ENCODE data around the gene CALML5.
A peak's percentile ranks its signal among the peaks of the same experiment; 100 is the strongest.

CALML5 gene

DNA sequence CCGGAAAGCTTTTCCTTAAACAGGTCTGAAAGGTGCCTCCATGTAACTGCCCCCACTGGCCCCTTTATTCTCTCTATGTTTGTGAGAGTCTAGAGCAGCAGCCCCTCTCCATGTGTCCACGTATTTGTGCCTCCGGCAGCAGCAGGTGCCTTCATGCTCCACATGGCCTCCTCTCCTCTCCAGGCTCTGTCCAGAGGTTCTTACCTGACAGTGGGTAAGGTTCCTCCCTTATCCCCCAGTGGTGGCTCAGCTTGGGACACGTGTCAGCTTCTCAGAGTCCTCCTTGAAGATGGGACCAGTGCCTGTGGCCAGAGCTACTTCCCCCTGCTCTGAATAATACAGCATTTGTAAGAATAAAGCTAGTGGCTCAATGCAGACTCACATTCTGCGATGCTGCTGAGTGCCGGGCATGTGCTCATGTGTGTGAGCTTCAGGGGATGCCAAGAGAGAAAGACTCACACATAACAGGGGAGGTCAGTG, 33.3 kb upstream of the CALML5 start:
- Histone ChIP-seq H3K27ac (peak overlapping the region; percentile 73 to 78), H3K9me3 (no peaks in the 10 kb centered on the region), H3K4me1 (peaks cover 0 to 83% (median 53%) of the 10 kb centered on the region in 4 donors), H3K4me3 (no peak overlapping the region), H3K36me3 (no peaks in the 10 kb centered on the region), H3K27me3 (no peaks in the 10 kb centered on the region)
- intact Hi-C loops (cut with DNase I; ENCODE audit: low total_unique reads): loop anchor here (5.0 kb wide), 1 partner anchor 85 kb away; no protein-coding TSS in a partner anchor
- peak in 1 of 2 donors; percentile 53 for DNase-seq
- TF ChIP-seq CTCF (IDR thresholded peaks at IDR 0.05): no peak

DNA sequence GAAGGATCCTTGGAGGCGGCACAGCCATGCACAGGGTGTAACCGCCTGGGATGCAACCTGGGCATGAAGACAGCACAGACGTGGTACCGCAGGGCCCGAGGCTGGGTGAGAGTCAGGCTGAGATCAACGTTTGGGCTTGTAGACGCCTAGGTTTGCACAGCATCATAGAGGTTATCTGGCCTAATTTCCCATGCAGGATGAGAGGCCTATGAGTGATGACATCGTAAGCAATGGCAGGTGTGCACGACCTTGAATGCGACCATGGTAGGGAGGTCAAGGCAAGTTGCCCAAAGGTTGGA, 32.9 kb upstream of the CALML5 start:
- Histone ChIP-seq H3K9me3 (no peaks in the 10 kb centered on the region), H3K27me3 (no peaks in the 10 kb centered on the region), H3K4me3 (no peak overlapping the region), H3K4me1 (peaks cover 0 to 83% (median 55%) of the 10 kb centered on the region in 4 donors), H3K36me3 (no peaks in the 10 kb centered on the region), H3K27ac (peak overlapping the region in 1 of 2 donors; percentile 69)
- TF ChIP-seq CTCF (IDR thresholded peaks at IDR 0.05): no peak
- DNase-seq: peak; percentile 10 to 60
- intact Hi-C loops (cut with DNase I; ENCODE audit: low total_unique reads): loop anchor here (5.0 kb wide), 1 partner anchor 85 kb away; no protein-coding TSS in a partner anchor

DNA sequence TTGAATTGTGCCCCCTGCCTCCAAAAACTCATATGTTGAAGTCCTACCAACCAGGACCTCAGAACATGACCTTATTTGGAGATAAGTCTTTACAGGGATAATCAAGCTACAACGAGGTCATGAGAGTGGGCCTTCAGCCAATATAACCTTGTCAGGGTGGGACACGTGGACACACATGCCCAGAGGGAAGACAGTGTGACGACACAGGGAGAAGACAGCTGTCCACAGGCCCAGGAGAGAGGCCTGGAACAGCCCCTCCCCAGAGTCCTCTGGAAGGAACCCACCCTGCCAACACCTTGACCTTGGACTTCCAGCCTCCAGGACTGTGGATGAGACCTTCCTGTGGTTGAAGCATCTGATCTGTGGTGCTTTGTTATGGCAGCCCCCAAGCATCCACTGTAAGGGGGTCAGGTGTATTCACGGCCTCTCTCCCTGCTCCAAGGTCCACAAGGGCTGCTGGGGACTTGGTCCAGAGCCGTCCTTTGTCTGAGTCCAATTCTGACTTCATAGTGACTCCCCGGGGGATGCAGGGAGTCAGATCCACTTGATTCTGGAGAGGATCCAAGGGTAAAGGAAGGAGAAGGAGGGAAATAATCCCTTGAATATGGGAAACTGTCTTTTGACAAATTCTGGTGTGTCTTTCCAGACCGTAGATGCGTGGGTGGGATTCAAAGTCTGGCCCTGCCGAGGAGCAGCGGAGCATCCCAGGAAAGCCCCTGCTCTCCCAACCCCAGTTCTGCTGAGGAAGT, 32.4 kb upstream of the CALML5 start:
- Histone ChIP-seq H3K4me1 (peaks cover 0 to 81% (median 53%) of the 10 kb centered on the region in 4 donors), H3K9me3 (no peaks in the 10 kb centered on the region), H3K27me3 (no peaks in the 10 kb centered on the region), H3K27ac (peak overlapping the region; percentile 69), H3K4me3 (no peak overlapping the region), H3K36me3 (no peaks in the 10 kb centered on the region)
- intact Hi-C loops (cut with DNase I; ENCODE audit: low total_unique reads): loop anchor here (5.0 kb wide), 1 partner anchor 84 kb away; no protein-coding TSS in a partner anchor
- peak; percentile 16 to 60 for DNase-seq
- no peak for TF ChIP-seq CTCF (IDR thresholded peaks at IDR 0.05)

DNA sequence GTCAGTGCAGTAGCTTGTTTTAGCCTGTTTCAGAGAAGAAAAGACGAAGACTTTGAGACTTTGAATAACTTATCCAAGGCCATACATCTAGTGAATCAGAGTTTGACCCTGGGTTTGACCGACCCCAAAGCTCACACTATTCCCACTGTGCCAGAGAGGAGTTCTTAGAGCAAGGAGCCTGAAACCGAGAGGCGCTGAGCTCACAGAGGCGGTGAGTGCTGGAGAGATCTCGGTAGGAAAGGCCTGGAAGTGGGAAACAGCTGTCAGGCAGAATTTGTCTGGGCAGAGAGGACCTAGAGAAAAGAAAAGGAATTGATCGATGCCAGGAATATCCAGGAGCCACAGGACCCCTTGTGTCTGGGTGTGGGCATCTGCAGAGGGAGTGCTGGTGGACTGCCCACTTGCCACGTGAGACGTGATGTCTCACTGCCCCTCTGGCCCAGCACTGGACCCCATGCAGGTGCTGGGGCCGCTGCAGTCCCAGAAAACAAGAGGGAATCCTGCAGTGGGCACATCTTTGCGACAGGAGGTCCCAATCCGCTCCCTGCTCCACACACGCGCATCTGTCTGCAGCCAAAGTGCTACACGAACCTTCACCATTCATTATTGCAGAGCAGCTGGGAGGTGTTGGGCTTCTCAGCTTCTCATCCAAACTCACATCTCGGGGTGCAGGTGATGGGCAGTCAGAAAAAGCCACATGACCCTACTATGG, 31.6 kb upstream of the CALML5 start:
- intact Hi-C loops (cut with DNase I; ENCODE audit: low total_unique reads): loop anchor here (5.0 kb wide), 1 partner anchor 84 kb away; no protein-coding TSS in a partner anchor
- no peak overlapping the region for H3K4me3 ChIP-seq
- no peaks in the 10 kb centered on the region for H3K36me3 ChIP-seq
- H3K27ac ChIP-seq: peak overlapping the region; percentile 69
- peak; percentile 14 to 57 for DNase-seq
- no peak for TF ChIP-seq CTCF (IDR thresholded peaks at IDR 0.05)
- peaks cover 0 to 74% (median 49%) of the 10 kb centered on the region in 4 donors for H3K4me1 ChIP-seq
- no peaks in the 10 kb centered on the region for H3K27me3 ChIP-seq
- H3K9me3 ChIP-seq: no peaks in the 10 kb centered on the region

DNA sequence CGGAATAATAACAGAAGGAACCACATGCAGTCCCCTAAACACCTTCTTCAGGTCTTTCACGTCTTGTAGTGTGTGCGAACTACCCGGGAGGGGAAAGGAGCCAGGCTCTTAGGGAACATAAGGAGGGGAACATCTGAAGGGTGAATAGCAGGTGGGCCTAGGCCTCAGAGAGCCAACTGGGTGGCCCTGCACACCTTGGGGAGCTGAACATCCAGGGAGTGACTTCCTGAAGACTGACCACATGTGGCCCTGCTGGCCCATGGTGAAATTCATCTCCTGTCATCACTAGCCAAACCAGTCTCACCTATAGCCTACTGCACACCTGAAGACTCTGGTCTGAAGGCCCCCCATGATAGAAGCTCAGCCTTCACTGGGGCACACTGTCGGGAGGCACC, 31.0 kb upstream of the CALML5 start:
- Histone ChIP-seq H3K27me3 (no peaks in the 10 kb centered on the region), H3K36me3 (no peaks in the 10 kb centered on the region), H3K27ac (peak overlapping the region; percentile 69), H3K9me3 (no peaks in the 10 kb centered on the region), H3K4me1 (peaks cover 0 to 74% (median 47%) of the 10 kb centered on the region in 4 donors), H3K4me3 (no peak overlapping the region)
- no peak for TF ChIP-seq CTCF (IDR thresholded peaks at IDR 0.05)
- intact Hi-C loops (cut with DNase I; ENCODE audit: low total_unique reads): loop anchor here (5.0 kb wide), 1 partner anchor 83 kb away; no protein-coding TSS in a partner anchor
- peak; percentile 5 to 43 for DNase-seq
